RKO (cell line): ENCODE measurements around the gene TBC1D7.
A peak's percentile ranks its signal among the peaks of the same experiment; 100 is the strongest.

Source experiments
- DNase-seq: peaks from one replicate; pipeline ENCODE4 v3.0.0-alpha.2; 2016; ENCODE audit warnings: low spot score

TBC1D7 gene

GRCh38 chr6:13319891-13320564 lies 8.3 kb downstream of the TBC1D7 start:
- DNase-seq = no peak

DNA sequence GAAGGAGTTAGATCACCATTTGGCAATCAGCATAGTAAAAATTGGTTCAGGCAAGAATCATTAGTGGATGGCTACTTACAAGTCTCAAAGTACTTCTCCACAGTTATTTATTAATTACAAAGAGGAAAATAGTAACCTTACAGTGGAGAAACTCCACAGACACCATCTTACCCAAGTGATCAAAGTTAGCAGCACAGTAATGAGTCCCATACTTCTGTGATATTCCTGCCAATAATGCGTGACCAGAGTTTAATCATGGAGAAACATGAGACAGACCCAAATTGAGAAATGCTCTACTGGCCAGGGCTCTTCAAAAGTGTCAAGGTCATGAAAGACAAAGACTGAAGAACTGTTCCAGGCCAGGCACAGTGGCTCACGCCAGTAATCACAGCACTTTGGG lies 9.5 kb downstream of the TBC1D7 start:
- no peak for DNase-seq

DNA sequence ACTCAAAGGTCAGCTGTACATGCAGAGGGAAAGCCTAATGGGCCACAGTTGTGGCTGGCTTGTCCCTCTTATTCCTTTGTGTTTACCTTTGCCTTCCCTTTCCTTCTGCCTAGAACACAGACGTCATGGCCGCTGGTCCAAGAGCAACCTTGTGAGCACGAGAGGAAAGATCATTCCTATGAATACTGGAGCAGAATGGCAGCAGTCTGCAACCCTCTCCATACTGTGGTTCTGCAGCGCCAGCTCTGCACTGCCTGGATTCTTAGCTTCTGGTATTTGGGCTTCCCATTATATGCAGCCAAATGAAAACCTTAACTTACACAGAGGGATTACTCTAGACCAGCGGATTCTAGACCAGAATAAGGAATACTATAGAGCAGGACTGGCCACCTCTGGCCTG lies 12.4 kb downstream of the TBC1D7 start:
- DNase-seq = no peak

DNA sequence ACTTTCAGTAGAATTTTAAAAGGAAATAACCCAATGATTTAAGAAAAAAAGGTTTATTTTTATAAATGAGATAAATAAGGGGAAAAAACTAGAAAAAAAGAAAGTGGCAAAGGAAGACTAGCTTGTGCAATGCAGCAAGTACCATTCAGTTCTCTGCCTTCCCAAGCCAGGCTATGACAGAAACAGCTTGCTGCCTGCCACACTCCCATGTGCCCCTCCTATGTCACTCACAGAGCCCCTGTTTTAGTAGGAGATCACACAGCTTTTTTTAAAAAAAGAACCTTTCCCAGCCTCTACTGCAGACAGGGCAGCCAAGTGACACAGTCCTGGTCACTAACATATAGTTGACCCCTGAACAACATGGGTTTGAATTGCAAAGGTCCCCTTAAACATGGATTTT lies 13.5 kb downstream of the TBC1D7 start:
- no peak for DNase-seq

DNA sequence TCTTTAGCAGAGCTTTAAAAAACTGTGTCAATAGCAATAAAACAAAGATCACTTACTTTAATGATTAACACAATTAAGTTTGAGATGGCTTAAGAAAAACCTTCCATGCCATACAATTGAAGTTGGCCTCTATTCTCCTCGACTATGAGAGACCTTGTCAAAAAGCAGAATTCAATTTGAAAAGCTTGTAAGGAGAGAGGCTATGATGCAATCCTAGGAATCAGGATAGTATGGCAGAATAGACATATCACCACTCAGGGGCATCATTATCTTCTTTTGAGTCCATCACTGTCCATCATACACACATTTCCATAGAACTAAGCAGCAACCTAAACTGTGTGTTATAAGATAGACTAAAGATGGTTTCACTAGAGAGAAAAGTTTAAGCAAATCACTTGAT lies 17.2 kb downstream of the TBC1D7 start:
- DNase-seq = no peak

- no peak for DNase-seq
These were observed 20.0 kb downstream of the TBC1D7 start for GRCh38 chr6:13308332-13308731.

DNA sequence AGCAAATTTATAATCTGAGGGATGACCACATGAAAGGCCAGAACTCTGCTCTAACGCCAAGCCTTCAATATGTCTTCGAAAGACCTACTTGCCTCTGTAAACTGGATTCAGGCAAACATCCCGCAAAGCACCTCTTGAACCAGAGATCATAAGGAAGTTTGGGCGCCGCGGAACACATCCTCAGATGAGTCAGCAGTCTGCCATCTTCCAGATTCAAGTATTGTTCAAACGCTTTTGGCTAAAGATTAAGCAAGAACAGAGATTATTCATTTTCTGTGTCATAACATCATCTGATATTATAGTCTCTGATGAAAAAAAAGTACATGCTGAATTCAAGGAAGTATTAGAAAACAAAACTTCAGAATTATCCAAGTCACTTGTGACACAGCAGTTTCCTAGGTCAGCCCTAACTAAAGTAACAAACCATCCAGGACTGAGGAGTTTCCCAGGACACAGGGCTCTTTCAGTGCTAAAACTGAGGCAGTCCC lies 20.8 kb downstream of the TBC1D7 start:
- DNase-seq = no peak

DNA sequence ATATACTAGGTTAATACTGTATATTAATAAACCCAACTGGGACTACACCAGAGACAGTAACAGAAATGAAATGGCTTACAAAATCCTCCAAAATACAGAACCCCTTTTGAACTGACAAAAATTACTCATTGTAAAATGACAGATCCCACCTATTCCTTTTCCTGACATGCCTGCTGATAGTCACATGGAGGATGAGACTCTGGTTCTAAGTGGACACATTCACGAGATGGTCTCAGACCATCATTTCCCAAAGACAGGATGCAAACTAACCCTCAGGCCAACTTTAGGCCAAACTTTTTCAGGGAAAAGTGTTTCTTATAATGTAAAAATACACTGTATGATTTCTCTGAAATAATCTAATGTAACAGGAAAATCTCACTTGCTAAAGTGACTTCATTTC lies 22.5 kb downstream of the TBC1D7 start:
- DNase-seq = no peak

DNA sequence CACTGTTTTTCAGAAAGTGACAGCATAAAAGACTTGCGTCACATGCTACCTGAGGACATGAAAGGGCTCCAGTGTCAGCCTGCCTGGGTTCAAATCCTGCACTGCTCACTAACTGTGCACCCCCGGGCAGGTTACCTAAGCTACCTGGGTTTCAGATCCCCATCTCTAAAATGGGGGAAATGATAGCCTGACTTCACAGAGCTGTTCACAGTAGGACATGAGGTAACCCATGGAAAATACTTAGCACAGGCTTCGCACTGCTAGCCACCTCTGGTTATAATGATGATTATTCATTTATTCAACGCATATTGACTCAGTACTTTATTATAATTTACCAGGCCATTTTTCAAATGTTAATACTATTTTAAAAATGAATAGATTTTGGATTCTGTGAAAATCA lies 23.0 kb downstream of the TBC1D7 start:
- no peak for DNase-seq

- no peak for DNase-seq
These were observed 23.6 kb downstream of the TBC1D7 start for GRCh38 chr6:13304580-13305260.

- DNase-seq = no peak
These were observed 24.2 kb downstream of the TBC1D7 start for GRCh38 chr6:13304101-13304500.

GRCh38 chr6:13303668-13304017 lies 24.7 kb downstream of the TBC1D7 start:
- DNase-seq = no peak

- DNase-seq = peak; percentile 79
These were observed 25.3 kb downstream of the TBC1D7 start for GRCh38 chr6:13302751-13303667.

DNA sequence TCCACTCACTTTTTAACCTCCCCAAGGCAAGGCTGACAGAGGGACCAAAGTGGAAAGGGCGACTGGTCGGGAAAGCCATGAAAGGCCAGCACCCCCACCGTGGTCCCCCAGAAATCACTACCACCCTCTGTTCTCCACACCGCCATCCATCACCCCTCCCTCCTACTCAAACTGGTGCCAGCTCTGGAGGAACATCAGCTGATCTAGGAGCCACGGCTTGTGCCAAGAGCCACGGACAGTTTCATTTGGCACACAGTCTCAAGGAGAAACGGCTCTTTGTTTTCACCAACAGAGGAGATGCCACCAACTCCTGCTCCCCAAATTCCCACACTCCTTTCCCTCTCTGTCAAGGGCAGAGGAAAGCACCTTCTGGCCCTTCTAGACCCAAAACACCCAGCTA lies 26.0 kb downstream of the TBC1D7 start:
- DNase-seq = no peak

- no peak for DNase-seq
These were observed 27.4 kb downstream of the TBC1D7 start for GRCh38 chr6:13300643-13301590.

DNA sequence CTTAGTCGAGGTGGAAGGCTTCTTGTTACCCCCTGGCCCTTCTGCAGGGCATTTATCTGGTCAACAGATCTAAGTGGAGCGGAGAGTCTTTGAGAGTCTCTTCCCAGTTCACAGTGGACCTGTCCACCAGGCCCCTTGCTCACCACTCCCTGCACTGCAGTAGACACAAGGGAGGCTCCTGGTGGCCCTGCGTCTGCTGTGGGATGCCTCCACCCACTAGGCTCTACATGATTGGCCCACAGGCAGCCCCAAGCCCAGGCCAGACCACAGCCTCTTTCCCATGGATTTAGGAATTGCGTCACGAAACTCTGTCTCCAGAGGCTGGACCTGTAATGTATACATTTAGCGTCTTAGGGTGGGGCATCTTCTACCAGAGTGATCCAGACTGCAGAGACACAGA lies 28.4 kb downstream of the TBC1D7 start:
- no peak for DNase-seq

GRCh38 chr6:13299403-13299821 lies 28.9 kb downstream of the TBC1D7 start:
- no peak for DNase-seq

GRCh38 chr6:13298446-13298845 lies 29.9 kb downstream of the TBC1D7 start:
- no peak for DNase-seq

DNA sequence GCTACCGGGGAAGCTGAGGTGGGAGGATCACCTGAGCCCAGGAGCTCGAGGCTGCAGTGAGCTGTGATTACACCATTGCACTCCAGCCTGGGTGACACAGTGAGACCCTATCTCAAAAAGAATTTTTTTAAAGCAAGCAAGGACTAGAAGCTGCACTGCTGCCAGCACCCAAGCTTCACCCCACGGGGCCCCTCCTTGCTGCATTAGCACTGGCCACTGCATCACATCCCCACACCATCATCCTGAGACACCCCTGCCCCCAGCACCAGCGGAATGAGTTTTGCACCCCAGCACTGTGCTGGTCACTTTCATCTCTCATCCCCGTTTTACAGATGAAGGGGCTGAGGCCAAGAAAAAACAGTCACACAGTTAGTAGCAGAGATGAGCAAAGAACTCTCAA lies 30.9 kb downstream of the TBC1D7 start:
- no peak for DNase-seq

DNA sequence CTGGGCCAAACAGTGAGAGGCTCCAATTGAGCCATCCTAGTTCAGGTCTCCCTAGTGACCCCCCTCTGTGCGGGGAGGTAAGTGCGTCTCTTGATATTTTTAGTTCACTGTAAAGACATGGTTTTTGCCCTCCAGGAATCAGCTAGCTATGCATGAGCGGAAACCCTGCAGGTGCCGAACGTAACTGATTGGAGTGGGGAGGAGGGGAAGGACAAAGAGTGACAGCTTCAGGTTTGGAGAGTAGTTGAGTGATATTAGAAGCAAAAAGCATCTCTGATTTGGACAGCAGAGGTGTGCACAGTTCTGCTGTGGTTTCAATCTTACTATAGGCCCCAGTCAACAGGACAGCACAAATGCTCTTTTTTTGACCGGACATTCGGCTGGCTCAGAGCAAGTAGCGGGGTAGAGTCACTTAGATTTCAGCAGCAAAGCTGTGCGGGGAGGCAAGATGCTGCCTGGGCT lies 31.8 kb downstream of the TBC1D7 start:
- no peak for DNase-seq

DNA sequence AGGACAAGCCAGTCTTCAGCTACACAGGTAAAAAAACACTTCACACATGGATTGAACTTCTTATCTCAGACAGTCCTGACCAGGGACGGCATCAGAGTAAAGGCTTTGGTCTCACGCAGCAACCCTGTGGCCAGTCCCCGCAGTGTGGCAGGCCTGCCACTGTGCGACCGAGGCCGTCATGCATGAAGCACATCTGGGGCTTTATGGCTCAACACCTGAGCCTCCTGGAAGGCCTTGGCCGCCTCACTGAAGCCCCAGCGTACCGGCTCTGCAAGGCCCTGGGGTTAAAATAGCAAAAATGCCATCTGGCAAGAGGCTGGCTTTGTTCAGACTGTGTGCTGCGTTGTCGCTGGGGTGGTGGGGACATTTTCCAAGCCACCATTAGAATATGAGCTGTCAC lies 32.8 kb downstream of the TBC1D7 start:
- DNase-seq = no peak
